Testis (tissue), 3 donors: ENCODE data around the gene BRD3OS. TPM values are rescaled to one million over a fixed set of nuclear protein-coding genes. Genes with fewer than 3 reads are reported as not detected.

ENCODE experiments used
- DNase-seq: peaks from one replicate; pipeline ENCODE4 v3.0.0-alpha.2; 2019
- H3K27ac ChIP-seq, 2 donors: fragments of 200-600 bp; sonication (generic); one replicate each; pipeline ENCODE4 v1.5.1; 2019
- H3K27me3 ChIP-seq: fragments of 200-600 bp; sonication (generic); one replicate; pipeline ENCODE4 v1.5.1; 2019
- H3K36me3 ChIP-seq: fragments of 200-600 bp; sonication (generic); one replicate; pipeline ENCODE4 v1.5.1; 2017; ENCODE audit warnings: low read depth; ENCODE audit errors: missing control alignments
- H3K4me1 ChIP-seq: fragments of 200-600 bp; sonication (generic); one replicate; pipeline ENCODE4 v1.5.1; 2019
- H3K4me3 ChIP-seq, 2 donors: fragments of 200-600 bp; sonication (generic); one replicate each; pipeline ENCODE4 v1.5.1; 2017 to 2019
- H3K9me3 ChIP-seq: fragments of 200-600 bp; sonication (generic); one replicate; pipeline ENCODE4 v1.5.1; 2017
- CTCF ChIP-seq, 3 experiments: fragments of 450-650 bp in 2 of 3; fragments of 200-600 bp in 1 of 3; sonication (generic) in 1 of 3; IDR thresholded peaks; one replicate each; pipeline ENCODE4 v1.5.1; 2016 to 2019; ENCODE audit warnings: antibody characterized with exemption in 3 of 3, mild to moderate bottlenecking in 2 of 3, moderate library complexity in 1 of 3
- POLR2A ChIP-seq: fragments of 450-650 bp; IDR thresholded peaks from one replicate; pipeline ENCODE4 v1.6.1; 2017; ENCODE audit warnings: antibody characterized with exemption, mild to moderate bottlenecking, moderate library complexity
- WGBS, 2 donors: methylation state at CpG; one replicate each; pipeline ENCODE4 v1.1.5; 2018; 5-methylcytosine and 5-hydroxymethylcytosine counted together
- intact Hi-C: fragments of 100-400 bp; cut with DNase I; formaldehyde crosslinking; loops from one replicate; pipeline ENCODE4 v1.15.1; 2023; ENCODE audit warnings: low total_unique reads
- polyA plus RNA-seq: library from polyadenylated mRNA; stranded (reverse); fragments of 350-450 nt; fragmentation: Illumina TruSeq; extraction: RNeasy Lipid Tissue Mini Kit (QIAGEN cat#74804); gene quantifications from one replicate; pipeline ENCODE4 v1.2.3, GENCODE V29; 2014; ENCODE audit warnings: low read depth, low replicate concordance; ENCODE audit not compliant: insufficient read depth
- total RNA-seq, 2 donors: library from RNA; depleted of rRNA; stranded (reverse); fragments of >200 nt; gene quantifications; one replicate each; pipeline ENCODE4 v1.2.3, GENCODE V29; 2016

Gene BRD3OS
- total and polyA plus RNA-seq, 3 donors from 2014 or later: 18.9 to 29.5 (median 19.0) TPM

- TF ChIP-seq POLR2A (no peak), CTCF (IDR thresholded peaks at IDR 0.05) (no peak)
- DNase-seq: no peak
- Histone ChIP-seq H3K36me3 (no peaks in the 10 kb centered on the region), H3K27ac (peak overlapping the region in 1 of 2 donors; percentile 83), H3K4me1 (peaks cover 15% of the 10 kb centered on the region), H3K9me3 (no peaks in the 10 kb centered on the region), H3K4me3 (no peak overlapping the region), H3K27me3 (no peaks in the 10 kb centered on the region)
- intact Hi-C loops: no loop called here
- 59 to 63% methylated on average over 18 of the region's 18 CpGs for WGBS, 2 donors
Observed at GRCh38 chr9:134026581-134026980, 1.3 kb downstream of the BRD3OS start.

GRCh38 chr9:134026981-134027380 is 1.7 kb downstream of the BRD3OS start:
- no peaks in the 10 kb centered on the region for H3K27me3 ChIP-seq
- 82 to 85% methylated on average over 8 of the region's 8 CpGs for WGBS, 2 donors
- no peak for DNase-seq
- H3K27ac ChIP-seq: no peak overlapping the region
- no peak for TF ChIP-seq CTCF (IDR thresholded peaks at IDR 0.05)
- no peak for TF ChIP-seq POLR2A
- no peaks in the 10 kb centered on the region for H3K36me3 ChIP-seq
- no peaks in the 10 kb centered on the region for H3K9me3 ChIP-seq
- no peak overlapping the region for H3K4me3 ChIP-seq
- peaks cover 15% of the 10 kb centered on the region for H3K4me1 ChIP-seq
- intact Hi-C loops: no loop called here

GRCh38 chr9:134027561-134027960 is 2.3 kb downstream of the BRD3OS start:
- no peak overlapping the region for H3K4me3 ChIP-seq
- H3K9me3 ChIP-seq: no peaks in the 10 kb centered on the region
- intact Hi-C loops: no loop called here
- H3K27ac ChIP-seq: no peak overlapping the region
- H3K36me3 ChIP-seq: no peaks in the 10 kb centered on the region
- DNase-seq: no peak
- peaks cover 15% of the 10 kb centered on the region for H3K4me1 ChIP-seq
- H3K27me3 ChIP-seq: no peaks in the 10 kb centered on the region
- WGBS, 2 donors: 92 to 97% methylated on average over 4 to 7 of the region's 7 CpGs
- TF ChIP-seq POLR2A (no peak), CTCF (IDR thresholded peaks at IDR 0.05) (no peak)

- H3K27me3 ChIP-seq: no peaks in the 10 kb centered on the region
- H3K9me3 ChIP-seq: no peaks in the 10 kb centered on the region
- DNase-seq: no peak
- 90 to 95% methylated on average over 9 of the region's 9 CpGs for WGBS, 2 donors
- H3K27ac ChIP-seq: no peak overlapping the region
- H3K4me3 ChIP-seq: no peak overlapping the region
- TF ChIP-seq POLR2A (no peak), CTCF (IDR thresholded peaks at IDR 0.05) (no peak)
- intact Hi-C loops: no loop called here
- H3K4me1 ChIP-seq: peaks cover 15% of the 10 kb centered on the region
- no peaks in the 10 kb centered on the region for H3K36me3 ChIP-seq
Observed at GRCh38 chr9:134028076-134028475, 2.8 kb downstream of the BRD3OS start.

GRCh38 chr9:134028575-134029247 is 3.4 kb downstream of the BRD3OS start:
- TF ChIP-seq CTCF (IDR thresholded peaks at IDR 0.05) (no peak), POLR2A (no peak)
- intact Hi-C loops: no loop called here
- Histone ChIP-seq H3K4me3 (no peak overlapping the region), H3K36me3 (no peaks in the 10 kb centered on the region), H3K27ac (no peak overlapping the region), H3K27me3 (no peaks in the 10 kb centered on the region), H3K9me3 (no peaks in the 10 kb centered on the region), H3K4me1 (peaks cover 15% of the 10 kb centered on the region)
- WGBS, 2 donors: 58 to 62% methylated on average over 20 to 22 of the region's 22 CpGs
- DNase-seq: peak; percentile 59
